ENCODE measurements around the gene MYH15.

DNA sequence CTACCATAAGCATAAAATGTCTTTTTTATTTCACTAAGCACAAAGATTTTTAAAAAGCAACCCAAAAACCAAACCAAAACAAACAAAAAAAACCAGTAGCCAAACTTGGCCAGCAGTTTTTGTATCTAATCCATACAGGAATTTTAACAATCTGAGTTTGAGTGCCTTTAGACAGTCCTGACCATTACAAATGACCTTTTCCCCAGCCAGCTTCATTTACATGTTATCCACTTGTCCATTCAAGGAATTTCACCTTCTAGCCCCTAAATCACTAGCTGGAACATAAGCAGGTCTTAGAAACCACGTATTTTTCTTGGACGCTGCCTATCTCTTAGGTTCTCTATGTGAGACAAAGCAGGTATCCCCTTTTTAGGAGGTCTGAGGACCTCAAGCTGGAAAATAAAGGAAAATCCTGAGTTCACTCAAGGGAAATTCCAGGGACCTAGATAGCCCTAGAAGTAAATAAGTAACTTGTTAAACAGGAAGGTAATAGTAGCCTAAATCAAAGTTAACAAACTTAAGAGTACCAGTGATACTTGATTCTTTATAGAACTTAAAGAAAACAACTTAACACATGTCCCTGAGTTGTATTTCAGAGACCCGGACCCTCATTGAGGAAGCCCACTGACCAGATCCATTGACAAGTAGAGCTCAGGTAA, 44.6 kb upstream of the MYH15 start:
- no peak for TF ChIP-seq BHLHE40 (IDR thresholded peaks at IDR 0.05; ENCODE audit: borderline replicate concordance)
- TF ChIP-seq, protein P1, sequence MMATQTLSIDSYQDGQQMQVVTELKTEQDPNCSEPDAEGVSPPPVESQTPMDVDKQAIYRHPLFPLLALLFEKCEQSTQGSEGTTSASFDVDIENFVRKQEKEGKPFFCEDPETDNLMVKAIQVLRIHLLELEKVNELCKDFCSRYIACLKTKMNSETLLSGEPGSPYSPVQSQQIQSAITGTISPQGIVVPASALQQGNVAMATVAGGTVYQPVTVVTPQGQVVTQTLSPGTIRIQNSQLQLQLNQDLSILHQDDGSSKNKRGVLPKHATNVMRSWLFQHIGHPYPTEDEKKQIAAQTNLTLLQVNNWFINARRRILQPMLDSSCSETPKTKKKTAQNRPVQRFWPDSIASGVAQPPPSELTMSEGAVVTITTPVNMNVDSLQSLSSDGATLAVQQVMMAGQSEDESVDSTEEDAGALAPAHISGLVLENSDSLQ (IDR thresholded peaks at IDR 0.05), result no peak
- no peak for TF ChIP-seq ELF4 (IDR thresholded peaks at IDR 0.05)
- TF ChIP-seq SP1 (IDR thresholded peaks at IDR 0.05), result no peak
- no peak for TF ChIP-seq NFRKB (IDR thresholded peaks at IDR 0.05)
